Skeletal muscle cell (primary cell): ENCODE measurements around the gene RNF11.

ENCODE experiments used
- DNase-seq: peaks from one replicate; pipeline ENCODE4 v3.0.0-alpha.2; 2010; ENCODE audit warnings: low read depth
- H3K4me3 ChIP-seq: 2 replicates; pipeline ENCODE4 v1.5.1; 2011; ENCODE audit warnings: low read depth, mild to moderate bottlenecking, control low read depth, low read length, moderate library complexity

The RNF11 gene

DNA sequence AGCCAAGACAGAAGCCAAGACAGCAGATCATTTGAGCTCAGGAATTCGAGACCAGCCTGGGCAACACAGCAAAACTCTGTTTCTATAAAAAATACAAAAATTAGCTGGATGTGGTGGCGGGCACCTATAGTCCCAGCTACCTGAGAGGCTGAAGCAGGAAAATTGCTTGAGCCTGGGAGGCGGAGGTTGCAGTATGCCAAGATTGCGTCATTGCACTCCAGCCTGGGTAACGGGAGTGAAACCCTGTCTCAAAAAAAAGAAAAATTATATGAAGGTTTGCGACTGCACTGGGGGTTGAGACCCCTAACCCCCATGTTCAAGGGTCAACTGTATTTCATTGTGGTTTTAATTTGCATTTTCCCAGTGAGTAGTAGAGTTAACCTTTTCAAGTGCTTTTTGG is 16.3 kb downstream of the RNF11 start:
- H3K4me3 ChIP-seq, result no peak overlapping the region
- DNase-seq, result no peak

DNA sequence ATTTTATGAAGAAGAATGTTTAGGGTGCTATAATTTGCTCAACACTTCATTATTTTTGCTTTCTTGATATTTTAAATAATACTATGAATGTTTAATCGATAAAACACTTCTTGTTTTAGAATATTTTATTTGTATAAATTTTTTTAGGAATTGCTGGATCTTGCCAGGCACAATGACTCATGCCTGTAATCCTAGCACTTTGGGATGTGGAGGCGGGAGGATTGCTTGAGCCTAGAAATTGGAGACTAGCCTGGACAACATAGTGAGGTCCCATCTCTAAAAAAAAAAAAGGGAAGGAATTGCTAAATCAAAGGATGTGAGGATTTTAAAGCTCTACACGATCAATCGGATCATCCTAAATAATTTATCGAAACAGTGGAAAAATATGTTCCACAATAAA is 17.6 kb downstream of the RNF11 start:
- no peak for DNase-seq
- no peak overlapping the region for H3K4me3 ChIP-seq

DNA sequence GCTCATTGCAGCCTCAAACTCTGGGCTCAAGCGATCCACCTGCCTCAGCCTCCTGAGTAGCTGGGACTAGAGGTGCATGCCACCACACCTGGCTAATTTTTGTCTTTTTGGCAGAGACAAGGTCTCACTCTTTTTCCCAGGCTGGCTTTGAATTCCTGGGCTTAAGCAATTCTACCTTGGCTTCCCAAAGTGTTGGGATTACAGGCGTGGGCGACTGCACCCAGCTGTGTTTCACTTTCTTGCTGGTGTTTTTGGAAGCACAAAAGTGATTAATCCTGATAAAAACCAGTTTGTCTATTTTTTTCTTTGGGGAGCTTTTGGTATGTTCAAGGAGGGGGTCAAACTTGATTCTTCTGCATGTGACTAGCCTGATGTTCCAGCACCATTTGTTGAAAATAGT is 19.3 kb downstream of the RNF11 start:
- no peak for DNase-seq
- no peak overlapping the region for H3K4me3 ChIP-seq

DNA sequence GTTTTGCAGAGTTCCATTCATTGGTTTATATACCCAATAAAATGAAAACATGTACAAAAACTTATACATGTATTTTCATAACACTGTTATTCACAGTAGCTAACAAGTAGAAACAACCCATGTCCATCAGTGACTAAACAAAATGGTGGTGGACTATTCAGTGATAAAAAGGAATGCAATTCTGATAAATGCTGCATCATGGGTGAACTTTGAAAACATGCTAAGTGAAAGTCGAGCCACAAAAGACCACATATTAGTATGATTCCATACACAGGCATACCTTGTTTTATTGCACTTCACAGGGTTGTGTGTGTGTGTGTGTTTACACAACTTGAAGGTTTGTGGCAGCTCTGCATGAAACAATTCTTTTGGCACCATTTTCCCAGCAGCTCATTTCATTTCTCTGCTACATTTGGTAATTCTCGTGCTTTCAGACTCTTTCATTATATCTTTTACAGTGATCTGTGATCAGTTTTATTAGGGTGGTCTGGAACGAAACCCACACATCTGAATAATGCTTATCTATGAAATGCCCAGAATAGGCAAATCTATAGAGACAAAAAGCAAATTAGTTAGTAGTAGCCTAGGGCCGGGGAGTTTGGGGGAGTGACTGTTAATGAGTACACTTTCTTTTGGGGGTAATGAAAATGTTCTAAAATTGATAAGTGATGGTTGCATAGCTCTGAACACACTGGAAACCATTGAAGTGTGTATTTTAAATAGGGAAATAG is 27.2 kb downstream of the RNF11 start:
- no peak overlapping the region for H3K4me3 ChIP-seq
- DNase-seq, result no peak

DNA sequence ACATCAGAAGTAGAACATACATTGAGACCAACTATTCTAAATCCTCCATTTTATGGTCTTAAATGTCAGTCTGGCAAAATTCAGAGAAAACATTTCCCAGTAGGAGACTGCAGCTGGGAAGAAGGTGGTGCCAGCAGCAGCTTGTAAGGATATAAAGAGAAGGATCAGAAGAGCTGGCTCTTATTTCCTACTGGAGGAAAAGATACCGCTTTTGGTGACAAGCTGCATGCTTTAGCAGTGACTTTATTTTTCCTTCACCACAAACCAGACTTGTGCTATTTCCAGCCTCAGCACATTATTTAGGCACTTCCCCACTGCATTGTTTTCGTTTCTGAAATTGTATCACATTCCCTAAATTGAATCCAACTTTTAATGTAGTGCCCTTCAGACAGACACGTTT is 28.4 kb downstream of the RNF11 start:
- no peak overlapping the region for H3K4me3 ChIP-seq
- peak; percentile 78 for DNase-seq

DNA sequence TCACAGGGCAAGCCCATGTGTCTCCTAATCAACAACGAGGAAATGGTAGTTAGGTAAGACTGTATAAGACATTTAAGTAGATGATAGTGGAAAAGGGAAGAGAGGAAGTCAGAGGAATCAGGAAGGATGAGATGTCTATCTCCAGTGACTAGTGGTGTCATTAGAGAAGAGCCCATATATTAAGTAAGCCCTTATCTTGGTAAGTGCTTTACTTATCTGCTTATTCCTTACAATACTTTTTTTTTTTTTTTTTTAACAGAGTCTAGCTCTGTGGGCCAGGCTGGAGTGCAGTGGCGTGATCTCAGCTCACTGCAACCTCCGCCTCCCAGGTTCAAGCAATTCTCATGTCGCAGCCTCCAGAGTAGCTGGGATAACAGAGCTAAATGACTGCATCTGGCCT is 29.5 kb downstream of the RNF11 start:
- no peak for DNase-seq
- no peak overlapping the region for H3K4me3 ChIP-seq

DNA sequence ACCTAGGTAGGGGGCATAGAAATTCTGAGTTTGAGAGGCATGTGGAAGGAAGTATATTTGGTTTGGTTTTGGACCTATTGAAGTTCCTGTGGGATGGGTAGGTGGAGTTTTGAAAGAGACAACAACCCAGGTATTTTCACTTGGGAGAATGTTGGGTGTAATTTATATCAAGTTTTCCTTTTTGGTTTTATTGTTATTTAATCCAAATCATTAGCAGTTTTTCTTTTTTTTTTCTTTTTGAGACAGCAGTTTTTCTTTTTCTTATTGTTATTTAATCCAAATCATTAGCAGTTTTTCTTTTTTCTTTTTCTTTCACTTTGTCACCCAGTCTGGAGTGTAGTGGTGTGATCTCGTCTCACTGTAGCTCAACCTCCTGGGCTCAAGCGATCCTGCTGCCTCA is 30.1 kb downstream of the RNF11 start:
- no peak overlapping the region for H3K4me3 ChIP-seq
- DNase-seq, result no peak

DNA sequence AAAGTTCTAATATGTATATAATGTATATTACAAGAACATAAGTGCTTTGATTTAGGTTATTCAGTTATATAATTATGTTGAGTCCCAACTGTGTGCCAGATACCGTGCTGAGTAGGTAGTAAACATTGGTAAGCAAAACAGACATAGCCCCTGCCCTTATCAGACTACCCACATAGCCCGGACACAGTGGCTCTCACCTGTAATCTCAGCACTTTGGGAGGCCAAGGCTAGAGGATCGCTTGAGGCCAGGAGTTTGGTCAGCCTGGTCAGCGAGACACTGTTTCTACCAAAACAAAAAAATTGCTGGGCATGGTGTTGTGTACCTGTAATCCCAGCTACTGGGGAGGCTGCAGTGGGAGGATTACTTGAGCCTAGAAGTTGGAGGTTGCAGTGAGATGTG is 30.7 kb downstream of the RNF11 start:
- no peak overlapping the region for H3K4me3 ChIP-seq
- DNase-seq, result no peak

DNA sequence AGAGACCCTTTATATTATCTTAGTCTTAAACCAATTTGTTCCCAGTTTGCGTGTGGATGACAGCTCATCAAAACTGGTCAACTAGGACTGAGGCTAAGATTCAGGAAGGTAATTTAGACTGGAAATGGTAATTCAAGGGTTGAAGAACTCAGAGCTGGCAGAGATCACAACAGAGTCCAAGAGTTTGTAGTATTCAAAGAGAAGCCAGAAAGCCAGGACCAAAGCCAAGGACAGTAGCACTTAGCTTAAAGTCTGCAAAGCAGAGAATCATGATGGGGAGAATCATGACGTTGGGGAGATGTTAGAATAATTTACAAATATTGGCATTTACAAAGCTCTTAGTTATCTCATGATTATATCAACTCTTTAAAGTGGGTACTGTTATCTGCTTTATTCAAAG is 32.6 kb downstream of the RNF11 start:
- no peak for DNase-seq

DNA sequence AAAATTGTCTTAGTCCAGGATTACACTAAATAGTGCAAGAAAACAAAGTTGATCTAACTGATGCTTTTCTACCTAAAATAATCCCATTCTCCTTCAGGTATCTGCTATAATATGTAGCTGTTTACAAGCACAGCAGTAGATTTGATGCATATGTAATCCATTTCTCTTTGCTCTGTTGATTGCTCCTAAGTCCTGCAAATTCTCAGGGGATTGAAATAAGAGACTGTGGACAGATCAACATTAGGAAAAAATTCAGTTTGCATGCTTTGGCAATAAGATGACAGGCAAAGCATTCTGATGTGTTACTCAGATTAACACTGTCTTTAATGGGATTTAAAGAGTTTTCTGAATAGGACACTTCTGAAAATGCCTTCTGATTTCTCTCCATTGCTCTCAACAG is 34.7 kb downstream of the RNF11 start:
- no peak overlapping the region for H3K4me3 ChIP-seq

More for the DNA sequence above, 32.6 kb downstream of the RNF11 start:
- no peak overlapping the region for H3K4me3 ChIP-seq

DNA sequence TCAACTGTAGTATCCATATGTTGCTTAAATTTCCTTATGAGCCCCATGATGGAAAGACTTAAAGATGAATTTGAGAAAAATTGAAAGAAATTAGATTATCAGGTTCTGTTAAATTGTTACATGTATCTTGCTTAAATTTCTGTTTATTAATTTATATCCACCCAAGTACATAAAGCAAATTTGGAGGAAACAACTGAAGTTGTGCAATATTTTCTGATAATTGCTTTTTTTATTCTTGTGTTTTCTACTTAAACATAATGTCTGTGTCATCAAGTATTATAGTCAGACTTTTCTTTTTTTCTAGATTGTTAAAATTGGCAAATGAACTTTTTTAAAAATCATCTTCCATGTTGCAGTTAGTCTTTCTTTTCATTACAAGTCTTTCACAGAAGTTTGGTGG is 36.8 kb downstream of the RNF11 start:
- no peak overlapping the region for H3K4me3 ChIP-seq
- DNase-seq, result no peak

More for the DNA sequence above, 34.7 kb downstream of the RNF11 start:
- DNase-seq, result peak; percentile 22

DNA sequence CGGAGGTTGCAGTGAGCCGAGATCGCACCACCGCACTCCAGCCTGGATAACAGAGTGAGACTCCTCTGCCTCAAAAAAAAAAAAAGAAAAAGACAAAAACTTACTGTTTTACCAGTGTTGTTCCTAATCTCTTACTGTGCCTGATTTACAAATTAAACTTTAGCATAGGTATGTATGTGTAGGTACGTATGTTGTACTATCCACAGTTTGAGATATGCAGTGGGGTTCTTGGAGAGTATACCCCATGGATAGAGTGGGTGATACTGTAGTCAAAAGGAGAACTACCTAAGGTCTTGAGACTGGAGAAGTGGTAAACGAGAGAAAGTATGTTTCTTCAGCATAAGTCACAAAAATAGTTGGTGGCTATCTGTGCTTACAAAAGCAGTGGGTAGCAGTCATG is 38.6 kb downstream of the RNF11 start:
- no peak for DNase-seq
- H3K4me3 ChIP-seq, result no peak overlapping the region

DNA sequence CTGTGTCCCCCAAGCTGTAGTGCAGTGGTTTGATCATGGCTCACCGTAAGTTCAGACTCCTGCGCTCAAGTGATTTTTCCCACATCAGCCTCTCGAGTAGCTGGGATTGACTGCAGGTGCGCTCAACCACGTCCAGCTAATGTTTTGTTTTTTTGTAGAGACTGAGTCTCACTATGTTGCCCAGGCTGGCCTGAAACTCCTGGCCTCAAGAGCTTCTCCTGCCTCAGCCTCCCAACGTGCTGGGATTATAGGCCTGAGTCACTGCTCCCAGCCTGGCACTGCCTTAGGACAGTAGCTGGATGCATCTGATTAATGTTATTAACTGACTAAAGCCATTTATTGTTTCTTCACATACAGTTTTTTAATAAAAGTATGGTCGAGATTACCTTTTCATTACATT is 40.2 kb downstream of the RNF11 start:
- DNase-seq, result no peak
- H3K4me3 ChIP-seq, result no peak overlapping the region

DNA sequence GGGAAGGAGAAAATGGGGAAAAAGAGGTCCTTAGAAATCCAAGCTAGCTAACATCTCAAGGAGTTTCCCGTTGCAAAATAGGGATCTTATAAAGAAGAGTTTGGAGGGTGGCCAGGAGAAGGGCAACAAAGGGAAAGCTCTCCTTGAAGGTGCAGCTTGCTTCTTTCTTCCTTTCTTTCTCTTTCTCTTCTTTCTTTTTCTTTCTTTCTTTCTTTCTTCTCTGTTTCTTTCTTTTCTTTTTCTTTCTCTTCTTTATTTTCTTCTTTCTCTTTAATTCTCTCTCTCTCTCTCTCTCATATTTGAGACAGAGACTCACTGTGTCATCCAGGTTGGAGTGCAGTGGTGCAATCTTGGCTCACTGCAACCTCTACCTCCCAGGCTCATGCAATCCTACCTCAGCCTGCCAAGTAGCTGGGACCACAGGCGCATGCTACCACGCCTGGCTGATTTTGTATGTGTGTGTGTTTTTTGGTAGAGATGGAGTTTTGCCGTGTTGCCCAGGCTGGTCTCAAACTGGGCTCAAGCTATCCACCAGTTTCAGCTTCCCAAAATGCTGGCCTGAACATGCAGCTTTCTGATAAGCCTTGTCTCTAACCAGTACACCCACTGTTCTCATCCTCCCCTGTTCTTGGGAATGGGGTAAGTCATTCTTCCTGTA is 44.4 kb downstream of the RNF11 start:
- H3K4me3 ChIP-seq, result no peak overlapping the region
- DNase-seq, result no peak

DNA sequence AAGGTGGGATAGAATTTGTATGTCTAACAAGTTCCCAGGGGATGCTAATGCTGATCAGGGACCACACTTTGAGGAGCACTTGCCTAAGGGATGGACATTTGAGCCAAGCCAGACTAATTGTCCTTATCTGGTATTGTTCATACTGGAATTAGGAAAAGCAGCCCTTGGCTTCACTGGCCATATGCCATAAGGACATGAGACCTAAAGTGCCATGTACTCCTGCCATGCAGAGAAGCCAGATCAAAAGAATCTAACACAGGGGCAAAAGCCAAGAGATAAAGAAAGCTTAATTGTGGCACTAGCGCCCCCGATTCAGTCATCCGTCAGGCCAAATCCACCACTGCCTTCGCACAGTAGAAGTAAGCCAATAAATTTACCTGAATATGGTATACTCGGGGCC is 45.7 kb downstream of the RNF11 start:
- DNase-seq, result no peak
- H3K4me3 ChIP-seq, result no peak overlapping the region

DNA sequence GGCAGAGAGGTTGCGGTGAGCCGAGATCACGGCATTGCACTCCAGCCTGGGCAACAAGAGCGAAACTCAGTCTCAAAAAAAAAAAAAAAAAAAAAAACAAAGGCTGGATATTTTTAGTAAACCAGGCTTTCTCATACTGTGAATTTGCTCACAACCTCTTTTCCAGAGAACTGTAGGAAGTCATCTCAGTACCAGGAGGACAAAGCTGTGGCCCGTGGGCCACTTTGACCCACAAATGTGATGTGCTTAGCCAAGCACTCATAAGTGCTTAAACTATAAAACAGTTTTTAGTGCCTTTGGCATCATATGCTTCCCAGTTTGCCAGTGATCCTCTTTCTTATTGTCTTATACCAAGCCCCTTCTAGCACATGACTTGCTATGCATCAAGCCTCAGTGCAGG is 46.5 kb downstream of the RNF11 start:
- H3K4me3 ChIP-seq, result no peak overlapping the region
- no peak for DNase-seq

DNA sequence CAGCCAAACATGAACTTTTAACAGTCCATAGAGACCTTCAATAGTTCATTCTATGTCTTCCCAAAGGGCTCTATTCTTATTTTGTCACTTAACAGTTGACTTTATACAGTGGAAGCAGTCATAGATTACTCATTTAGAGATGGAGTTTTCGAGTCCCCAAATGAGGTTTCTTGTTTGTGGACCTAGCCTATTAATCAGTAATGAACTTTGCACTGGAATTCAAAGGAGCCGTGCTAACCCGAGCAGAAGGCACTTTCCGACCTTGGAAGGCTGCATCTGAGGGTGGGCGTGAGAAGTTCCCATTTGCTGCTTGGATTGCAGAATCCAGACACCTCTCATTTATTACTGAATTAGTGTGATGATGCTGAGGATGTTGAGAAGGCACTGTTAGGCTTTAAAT is 47.9 kb downstream of the RNF11 start:
- H3K4me3 ChIP-seq, result no peak overlapping the region
- no peak for DNase-seq

DNA sequence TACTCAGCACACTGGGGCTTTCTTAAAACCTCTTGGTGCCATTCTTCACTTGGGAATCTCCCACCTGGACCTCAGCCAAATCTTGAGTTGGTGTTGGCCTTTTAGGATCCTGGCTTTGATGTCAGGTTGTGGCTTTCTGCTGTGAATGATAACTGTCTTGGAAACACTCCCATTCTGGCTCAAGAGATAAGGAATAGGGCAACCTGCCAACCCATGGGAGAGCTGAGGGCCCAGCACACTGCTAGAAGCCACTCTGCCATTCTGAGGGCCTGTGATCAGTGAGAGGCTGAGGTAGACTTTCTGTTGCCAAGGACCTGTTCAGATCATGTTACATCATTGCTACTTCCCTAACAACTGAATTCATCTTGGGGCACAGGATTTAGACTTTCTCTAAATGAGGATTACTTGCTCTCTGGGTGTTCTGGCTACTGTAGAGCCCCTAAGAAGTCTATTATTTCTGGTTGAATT is 48.4 kb downstream of the RNF11 start:
- H3K4me3 ChIP-seq, result no peak overlapping the region
- no peak for DNase-seq

DNA sequence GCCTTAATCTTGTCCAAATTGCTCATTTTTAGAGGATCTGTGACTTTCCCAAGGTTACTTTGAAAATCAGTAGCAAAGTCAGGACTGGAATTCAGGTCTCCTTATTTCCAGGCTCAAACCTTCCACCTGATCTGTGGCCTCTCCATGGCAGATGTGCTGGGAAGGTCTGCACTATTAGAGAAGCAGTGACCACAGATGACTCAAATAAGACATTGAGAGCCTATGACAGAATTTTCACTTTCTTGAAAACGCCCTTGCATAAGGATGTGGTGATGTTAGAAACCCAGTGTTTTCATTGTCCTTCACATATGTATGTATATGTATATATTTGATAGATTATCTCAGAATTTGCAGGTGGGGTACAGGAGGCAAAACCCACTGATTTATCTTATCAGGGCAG is 49.0 kb downstream of the RNF11 start:
- DNase-seq, result no peak
- no peak overlapping the region for H3K4me3 ChIP-seq

DNA sequence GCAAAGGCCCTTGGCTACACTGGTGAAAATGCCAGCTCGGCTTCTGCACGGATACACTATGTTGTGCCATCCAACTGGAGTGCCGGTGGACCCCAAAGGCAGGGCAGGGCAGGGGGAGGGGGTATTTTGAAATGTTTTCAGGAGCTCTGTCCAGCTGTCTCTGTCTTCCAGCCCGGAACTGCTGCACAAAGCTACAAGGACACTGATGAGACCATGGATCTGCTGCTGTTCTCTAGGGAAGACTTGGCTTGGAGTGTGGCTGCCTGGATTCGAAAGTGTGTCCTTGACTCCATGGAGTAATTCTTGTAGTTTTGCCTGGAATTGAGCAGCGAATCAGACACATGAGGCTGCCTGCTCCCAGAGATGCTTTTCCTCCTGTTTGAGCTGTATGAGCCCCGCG is 51.9 kb downstream of the RNF11 start:
- no peak overlapping the region for H3K4me3 ChIP-seq
- DNase-seq, result no peak

DNA sequence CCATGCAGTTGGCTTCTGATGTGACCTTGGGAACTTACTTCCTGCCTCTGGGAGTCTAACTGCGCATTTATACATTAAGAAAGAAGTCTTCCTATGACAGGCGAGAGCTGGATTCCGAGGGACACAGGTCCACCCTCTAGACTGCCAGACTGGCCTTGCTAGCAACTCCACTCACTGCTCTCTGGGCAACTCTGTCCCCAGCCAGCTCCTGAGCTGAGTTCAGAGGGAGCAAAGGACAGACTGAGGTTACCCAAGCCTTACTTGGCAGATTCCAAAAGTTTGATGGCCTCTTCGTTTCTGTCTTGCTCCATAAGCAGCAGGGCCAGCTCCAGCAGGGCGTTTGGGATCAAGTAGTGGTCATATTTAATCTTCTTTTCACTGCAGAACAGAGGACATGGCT is 52.5 kb downstream of the RNF11 start:
- DNase-seq, result no peak

More for the DNA sequence above, 52.5 kb downstream of the RNF11 start:
- H3K4me3 ChIP-seq, result no peak overlapping the region
